Measurements from ENCODE around the gene CCDC177. TPM values are rescaled to one million over a fixed set of nuclear protein-coding genes. Genes with fewer than 3 reads are reported as not detected.

The CCDC177 gene
- total RNA-seq, 1 experiment from 2014 or later, result 0.82 TPM

DNA sequence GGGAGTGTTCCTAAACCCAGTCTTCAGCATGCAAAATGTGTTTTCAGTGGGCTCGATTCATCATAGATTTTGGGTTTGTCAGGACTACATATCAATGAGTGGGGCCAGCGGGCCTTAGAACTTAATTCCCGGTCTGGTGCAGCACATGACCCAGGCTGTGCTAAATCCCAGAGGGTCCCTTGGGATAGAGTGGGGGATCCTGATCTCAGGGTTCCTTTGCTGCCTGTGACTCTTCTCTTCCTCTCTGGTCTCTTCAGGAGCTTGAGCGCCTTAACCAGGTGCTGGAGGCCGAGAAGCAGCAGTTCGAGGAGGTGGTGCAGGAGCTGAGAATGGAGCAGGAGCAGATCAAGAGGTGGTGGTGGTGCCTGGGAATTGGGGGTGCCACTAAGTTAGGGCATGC lies 52.6 kb downstream of the CCDC177 start:
- no peaks in the 10 kb centered on the region for H3K27me3 ChIP-seq (replicated peaks; ENCODE audit: control insufficient read depth, insufficient read depth, low read length)
- TF ChIP-seq, protein P1, sequence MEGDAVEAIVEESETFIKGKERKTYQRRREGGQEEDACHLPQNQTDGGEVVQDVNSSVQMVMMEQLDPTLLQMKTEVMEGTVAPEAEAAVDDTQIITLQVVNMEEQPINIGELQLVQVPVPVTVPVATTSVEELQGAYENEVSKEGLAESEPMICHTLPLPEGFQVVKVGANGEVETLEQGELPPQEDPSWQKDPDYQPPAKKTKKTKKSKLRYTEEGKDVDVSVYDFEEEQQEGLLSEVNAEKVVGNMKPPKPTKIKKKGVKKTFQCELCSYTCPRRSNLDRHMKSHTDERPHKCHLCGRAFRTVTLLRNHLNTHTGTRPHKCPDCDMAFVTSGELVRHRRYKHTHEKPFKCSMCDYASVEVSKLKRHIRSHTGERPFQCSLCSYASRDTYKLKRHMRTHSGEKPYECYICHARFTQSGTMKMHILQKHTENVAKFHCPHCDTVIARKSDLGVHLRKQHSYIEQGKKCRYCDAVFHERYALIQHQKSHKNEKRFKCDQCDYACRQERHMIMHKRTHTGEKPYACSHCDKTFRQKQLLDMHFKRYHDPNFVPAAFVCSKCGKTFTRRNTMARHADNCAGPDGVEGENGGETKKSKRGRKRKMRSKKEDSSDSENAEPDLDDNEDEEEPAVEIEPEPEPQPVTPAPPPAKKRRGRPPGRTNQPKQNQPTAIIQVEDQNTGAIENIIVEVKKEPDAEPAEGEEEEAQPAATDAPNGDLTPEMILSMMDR (IDR thresholded peaks at IDR 0.05; ENCODE audit: insufficient read depth in 1 of 2, low read depth in 1 of 2, low read length in 1 of 2, severe bottlenecking in 1 of 2, unreplicated experiment in 1 of 2), result no peak
- ChIA-PET POLR2A (no interaction called here), CTCF (no interaction called here)
- H3K9me3 ChIP-seq, result no peaks in the 10 kb centered on the region
- no peaks in the 10 kb centered on the region for H3K36me3 ChIP-seq (ENCODE audit: control insufficient read depth, insufficient read depth, low read length)
- Mint-ChIP-seq H3K27me3 (ENCODE audit: insufficient read depth, unreplicated experiment) (no peaks in the 10 kb centered on the region), H3K9me3 (ENCODE audit: unreplicated experiment) (no peaks in the 10 kb centered on the region), H3K4me1 (ENCODE audit: low read depth, unreplicated experiment) (peaks cover 16% of the 10 kb centered on the region), H3K4me3 (ENCODE audit: unreplicated experiment) (no peak overlapping the region), H3K36me3 (ENCODE audit: insufficient read depth, unreplicated experiment) (no peaks in the 10 kb centered on the region), H3K27ac (ENCODE audit: unreplicated experiment) (no peak overlapping the region)
- no peak for DNase-seq
- intact Hi-C loops (cut with micrococcal nuclease; ENCODE audit: unreplicated experiment), result no loop called here
- H3K4me3 ChIP-seq (ENCODE audit: low read depth, low read length), result no peak overlapping the region
- H3K4me1 ChIP-seq, result peaks cover 12% of the 10 kb centered on the region
- BruUV-seq (replicated peaks), result no TSS peak

Other genes starting within 250 kb of the CCDC177 start
- gene ERH, start 176.6 kb downstream of the CCDC177 start, total RNA-seq (2022), result 365 and 388 TPM in 2 replicates
- gene SLC39A9, start 176.2 kb downstream of the CCDC177 start, total RNA-seq (2022), result 94.2 and 96.4 TPM in 2 replicates
- 0.42 and 0.50 TPM in 2 replicates for gene PLEKHD1, start 90.1 kb downstream of the CCDC177 start, total RNA-seq (2022)
- gene SUSD6, start 36.7 kb upstream of the CCDC177 start, total RNA-seq (2022), result 16.6 and 21.5 TPM in 2 replicates
- 264 and 310 TPM in 2 replicates for gene SRSF5, start 192.3 kb upstream of the CCDC177 start, total RNA-seq (2022)
- 2.6 and 3.8 TPM in 2 replicates for gene SLC10A1, start 222.4 kb upstream of the CCDC177 start, total RNA-seq (2022)

Measured in Caco-2 (cell line).